HCEC 1CT (cell line): Measurements from ENCODE around the gene XPO6.

ENCODE experiments used
- DNase-seq: peaks from one replicate; pipeline ENCODE4 v3.0.0-alpha.2; 2017

The XPO6 gene

GRCh38 chr16:28108590-28109247 is 103.0 kb downstream of the XPO6 start:
- DNase-seq, result no peak

DNA sequence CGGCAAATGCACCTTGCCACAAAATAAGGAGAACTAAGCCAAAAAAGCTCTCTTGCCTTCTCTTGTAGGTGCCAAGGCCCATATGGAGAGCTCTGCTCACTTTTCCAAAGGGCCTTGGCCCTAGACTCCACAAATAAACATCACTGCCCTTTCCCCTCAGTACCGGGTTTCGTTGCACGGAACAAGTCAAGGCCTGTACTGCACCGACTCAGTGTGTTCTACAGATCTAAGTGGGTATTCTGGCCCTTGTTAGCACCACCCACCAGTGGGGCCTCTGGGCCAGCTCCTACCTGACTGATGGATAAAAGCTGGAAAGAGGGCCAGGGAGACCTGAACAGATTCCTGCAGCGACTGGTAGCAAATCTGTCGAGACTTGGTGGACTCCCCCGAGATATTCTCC is 104.5 kb downstream of the XPO6 start:
- DNase-seq, result no peak

GRCh38 chr16:28106467-28107215 is 105.1 kb downstream of the XPO6 start:
- no peak for DNase-seq

DNA sequence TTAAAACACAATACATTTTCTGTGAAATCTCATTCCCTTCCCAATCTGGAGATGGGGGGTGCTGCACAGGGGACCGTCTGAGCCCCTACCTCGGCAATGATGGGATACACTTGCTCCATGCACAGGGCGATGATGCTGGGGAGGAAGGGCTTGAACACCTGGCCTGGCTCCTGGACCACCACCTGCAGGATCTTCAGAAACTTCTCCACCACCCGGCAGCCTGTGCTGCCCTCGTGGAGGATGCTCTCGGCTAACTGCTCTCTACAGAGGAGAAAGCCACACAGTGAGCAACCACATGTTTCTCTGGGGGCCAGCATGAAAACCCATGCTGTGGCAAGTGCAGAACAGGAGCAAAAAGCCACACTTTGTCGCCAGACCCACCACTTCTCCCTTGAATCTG is 105.8 kb downstream of the XPO6 start:
- no peak for DNase-seq

- no peak for DNase-seq
These were observed 106.5 kb downstream of the XPO6 start for GRCh38 chr16:28105297-28105696.

- no peak for DNase-seq
These were observed 107.4 kb downstream of the XPO6 start for GRCh38 chr16:28104404-28104803.

- DNase-seq, result no peak
These were observed 108.1 kb downstream of the XPO6 start for GRCh38 chr16:28103516-28104170.

GRCh38 chr16:28101533-28101890 is 110.3 kb downstream of the XPO6 start:
- no peak for DNase-seq

GRCh38 chr16:28100810-28101532 is 110.8 kb downstream of the XPO6 start:
- DNase-seq, result no peak

DNA sequence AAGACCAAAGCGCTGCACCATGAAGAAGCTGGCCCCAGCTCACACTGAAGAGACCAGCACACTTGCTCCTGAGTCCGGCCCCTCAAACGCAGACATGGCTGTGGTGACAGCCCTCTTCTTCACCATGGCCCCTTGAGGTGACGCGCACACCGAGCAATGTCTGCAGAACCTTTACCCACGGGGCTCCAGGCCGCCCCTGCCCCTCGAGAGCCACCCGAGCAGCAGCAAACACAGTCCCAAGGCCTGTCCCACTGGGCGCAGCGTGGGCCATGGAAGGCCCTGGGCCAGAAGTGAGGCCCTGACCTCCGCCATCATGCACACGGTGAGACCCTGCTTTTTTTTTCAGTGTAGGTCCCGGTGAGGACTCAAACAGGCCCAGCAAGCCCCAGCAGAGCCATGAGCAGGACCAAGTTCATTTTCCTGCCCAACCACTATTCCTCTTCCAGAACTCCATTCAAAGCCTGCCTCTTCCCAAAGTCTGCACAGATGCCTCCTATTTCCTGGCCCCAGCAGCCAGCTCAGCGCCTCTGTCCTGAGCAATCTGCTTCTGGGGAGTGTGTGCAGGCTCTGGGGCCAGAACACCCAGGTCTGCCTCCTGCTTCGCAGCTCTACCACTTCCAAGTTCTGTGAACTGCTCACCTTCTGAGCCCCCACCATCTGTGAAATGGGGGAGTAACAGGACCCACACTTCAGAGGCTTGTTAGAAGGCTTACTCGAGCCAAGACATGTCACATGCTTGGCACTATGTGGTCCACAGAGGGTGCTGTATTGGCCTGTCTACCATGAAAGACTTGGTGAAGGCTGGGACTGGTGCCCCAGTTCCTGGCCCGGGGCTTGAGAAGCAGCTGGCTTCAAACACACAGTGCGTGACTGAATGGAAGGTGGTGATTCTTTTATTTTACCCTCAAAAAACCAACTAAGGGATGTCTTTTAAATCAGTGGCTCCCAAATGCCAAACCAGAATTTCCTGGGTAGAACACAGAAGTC is 112.5 kb downstream of the XPO6 start:
- DNase-seq, result no peak

DNA sequence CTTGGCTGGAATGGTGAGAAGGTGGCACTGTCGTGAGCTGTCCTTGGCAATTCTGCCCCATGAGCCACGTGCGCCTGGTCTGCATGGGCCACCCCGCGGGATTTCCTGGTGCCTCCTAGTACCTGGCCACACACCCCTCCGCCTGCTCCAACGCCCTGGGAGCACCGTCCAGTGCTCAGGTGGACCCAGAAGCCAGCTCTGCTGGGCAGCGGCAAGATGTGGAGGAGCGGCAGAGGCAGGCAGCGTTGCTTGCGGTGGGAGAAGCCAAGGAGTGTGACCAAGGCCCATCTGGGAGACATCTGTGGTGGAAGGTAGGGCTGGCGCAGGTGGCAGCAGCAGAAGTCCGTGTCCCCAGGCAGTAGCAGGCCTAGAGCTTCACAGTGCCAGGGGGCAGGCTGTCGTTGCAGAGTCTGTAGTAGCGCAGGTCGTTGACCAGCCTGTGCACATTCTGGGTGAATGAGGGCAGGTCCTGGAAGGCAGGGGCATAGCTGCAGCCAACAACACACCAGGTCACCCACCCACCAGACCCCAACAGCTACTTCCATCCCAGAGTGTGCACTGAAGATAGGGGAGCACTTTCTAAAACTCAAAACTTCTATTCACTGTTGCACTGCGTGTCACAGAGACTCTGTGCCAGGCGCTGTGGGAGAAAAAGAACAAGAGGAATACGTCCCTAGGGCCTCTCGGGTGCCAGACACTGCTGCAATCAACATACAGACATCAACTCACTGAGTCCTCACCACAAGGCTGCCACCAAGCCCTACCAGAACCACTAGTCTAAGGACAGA is 113.4 kb downstream of the XPO6 start:
- DNase-seq, result no peak

GRCh38 chr16:28096983-28097899 is 114.5 kb downstream of the XPO6 start:
- DNase-seq, result no peak

DNA sequence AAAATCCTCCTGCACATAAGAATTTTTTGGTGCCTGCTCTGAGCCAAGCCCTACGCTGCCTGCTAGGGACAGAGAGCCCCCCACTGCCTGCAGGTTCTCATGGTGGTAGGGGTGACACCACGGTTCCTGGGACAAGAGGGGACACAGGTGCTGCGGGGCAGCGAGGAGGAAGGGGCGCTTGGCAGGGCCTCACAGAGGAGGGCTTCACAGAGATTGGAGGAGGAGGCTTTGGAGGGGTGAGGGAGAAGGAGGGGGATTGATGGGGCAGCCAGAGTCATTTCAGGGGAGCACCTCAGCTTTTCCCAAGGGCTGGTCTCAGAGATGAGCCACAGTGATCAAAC is 118.4 kb downstream of the XPO6 start:
- DNase-seq, result no peak

DNA sequence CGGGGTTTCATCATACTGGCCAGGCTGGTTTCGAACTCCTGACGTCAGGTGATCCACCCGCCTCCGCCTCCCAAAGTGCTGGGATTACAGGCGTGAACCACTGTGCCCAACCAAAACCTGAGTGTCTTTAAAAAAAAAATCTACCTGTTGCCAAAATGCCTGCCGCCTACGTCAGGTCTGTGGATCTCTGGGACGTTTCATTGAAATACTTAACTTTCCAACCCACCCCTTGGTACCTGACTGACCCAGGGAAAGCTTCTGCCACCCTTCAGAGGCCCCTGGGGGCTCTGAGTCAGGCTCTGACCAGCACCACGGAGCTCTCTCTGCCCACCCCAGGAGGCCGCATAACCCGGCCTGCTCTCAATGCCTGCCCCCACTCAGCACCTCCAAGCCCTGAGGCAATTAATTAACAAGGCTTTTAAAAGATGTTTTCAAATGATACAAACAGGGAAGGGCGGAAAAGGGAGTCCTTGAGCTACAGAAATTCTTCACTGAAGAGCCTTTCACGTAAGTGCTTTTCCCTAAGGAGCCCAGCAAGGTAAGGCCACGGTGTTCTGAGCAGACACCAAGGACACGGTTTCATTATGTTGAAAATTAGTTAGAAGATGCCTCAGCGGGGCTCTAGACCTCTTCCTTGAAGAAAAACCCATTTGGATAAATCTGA is 118.9 kb downstream of the XPO6 start:
- no peak for DNase-seq

DNA sequence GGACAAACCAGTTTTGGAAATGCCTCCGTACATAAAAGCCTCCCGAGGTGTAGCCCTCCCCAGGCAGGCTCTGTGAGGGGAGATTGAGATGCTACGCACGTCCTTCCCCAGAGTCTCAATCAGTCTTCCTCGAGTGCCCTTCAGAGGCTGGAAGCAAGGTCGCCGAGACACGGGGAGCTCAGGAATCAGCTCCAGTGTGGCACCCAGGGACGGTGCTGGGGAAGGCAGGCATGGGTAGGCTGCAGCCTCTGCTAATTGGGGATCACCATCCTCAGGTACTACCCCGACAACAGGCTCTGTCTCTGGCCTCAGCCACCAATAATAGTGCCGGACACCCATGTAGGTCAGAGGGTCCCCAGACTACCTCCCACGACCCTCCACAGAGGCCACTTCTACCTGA is 120.1 kb downstream of the XPO6 start:
- DNase-seq, result no peak

GRCh38 chr16:28090646-28091377 is 121.0 kb downstream of the XPO6 start:
- DNase-seq, result peak; percentile 24

DNA sequence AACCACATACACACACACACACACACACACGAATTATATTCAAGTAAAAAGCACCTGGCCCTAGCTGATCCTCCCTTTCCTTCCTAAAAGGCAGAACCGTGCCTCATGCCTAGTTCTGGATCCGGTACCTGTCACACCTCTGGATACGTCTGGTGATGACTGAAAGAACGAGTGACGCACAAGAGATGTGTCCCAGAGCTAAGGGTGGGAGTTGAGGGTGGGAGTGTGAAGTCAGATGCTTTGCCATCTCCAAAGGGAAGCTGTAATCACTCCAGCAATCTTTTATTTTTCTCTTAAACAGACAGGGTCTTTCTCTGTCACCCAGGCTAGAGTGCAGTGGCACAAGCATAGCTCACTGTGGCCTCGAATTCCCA is 121.8 kb downstream of the XPO6 start:
- DNase-seq, result no peak

GRCh38 chr16:28089205-28089991 is 122.4 kb downstream of the XPO6 start:
- DNase-seq, result no peak
